ENCODE measurements around the gene FMO2. TPM values are rescaled to one million over a fixed set of nuclear protein-coding genes. Genes with fewer than 3 reads are reported as not detected.

Gene FMO2
- total and polyA plus RNA-seq, 4 donors: 5.2 to 165 (median 61.5) TPM

GRCh38 chr1:171204296-171204695, 19.2 kb downstream of the FMO2 start:
- no peak overlapping the region for H3K9ac ChIP-seq (ENCODE audit: insufficient read depth in 1 of 2, low read length in 2 of 2)
- no peaks in the 10 kb centered on the region for H3K4me1 ChIP-seq (ENCODE audit: control insufficient read depth in 5 of 5, insufficient read depth in 5 of 5, low read length in 5 of 5)
- ATAC-seq (ENCODE audit: insufficient read depth, low FRiP score) (no peak), DNase-seq (no peak)
- no peak for TF ChIP-seq CTCF (IDR thresholded peaks at IDR 0.05; ENCODE audit: control extremely low read depth, extremely low read depth)
- WGBS, 2 donors: 87 to 91% methylated on average over 5 of the region's 5 CpGs
- no peaks in the 10 kb centered on the region for H3K27me3 ChIP-seq (ENCODE audit: control insufficient read depth in 3 of 3, insufficient read depth in 3 of 3, low read length in 2 of 3)
- H3K9me3 ChIP-seq (ENCODE audit: control insufficient read depth in 4 of 4, insufficient read depth in 3 of 4, low read length in 3 of 4): no peaks in the 10 kb centered on the region
- H3K4me3 ChIP-seq: no peak overlapping the region
- peaks cover 7 to 38% (median 9%) of the 10 kb centered on the region in 4 donors for H3K36me3 ChIP-seq (ENCODE audit: control insufficient read depth in 4 of 4, insufficient read depth in 4 of 4, low read length in 4 of 4)
- H3K27ac ChIP-seq (ENCODE audit: low read depth in 1 of 2, low read length in 1 of 2): no peak overlapping the region

GRCh38 chr1:171206204-171206977, 21.3 kb downstream of the FMO2 start:
- H3K27ac ChIP-seq (ENCODE audit: low read depth in 1 of 2, low read length in 1 of 2): no peak overlapping the region
- no peaks in the 10 kb centered on the region for H3K27me3 ChIP-seq (ENCODE audit: control insufficient read depth in 3 of 3, insufficient read depth in 3 of 3, low read length in 2 of 3)
- H3K9ac ChIP-seq (ENCODE audit: insufficient read depth in 1 of 2, low read length in 2 of 2): no peak overlapping the region
- 71 to 78% methylated on average over 3 of the region's 3 CpGs for WGBS, 2 donors
- no peak for ATAC-seq (ENCODE audit: insufficient read depth, low FRiP score)
- TF ChIP-seq CTCF (IDR thresholded peaks at IDR 0.05; ENCODE audit: control extremely low read depth, extremely low read depth): no peak
- no peak for DNase-seq
- no peak overlapping the region for H3K4me3 ChIP-seq
- peaks cover 0 to 15% (median 5%) of the 10 kb centered on the region in 5 donors for H3K4me1 ChIP-seq (ENCODE audit: control insufficient read depth in 5 of 5, insufficient read depth in 5 of 5, low read length in 5 of 5)
- peaks cover 2 to 24% (median 7%) of the 10 kb centered on the region in 4 donors for H3K36me3 ChIP-seq (ENCODE audit: control insufficient read depth in 4 of 4, insufficient read depth in 4 of 4, low read length in 4 of 4)
- H3K9me3 ChIP-seq (ENCODE audit: control insufficient read depth in 4 of 4, insufficient read depth in 3 of 4, low read length in 3 of 4): no peaks in the 10 kb centered on the region

- no peaks in the 10 kb centered on the region for H3K9me3 ChIP-seq (ENCODE audit: control insufficient read depth in 4 of 4, insufficient read depth in 3 of 4, low read length in 3 of 4)
- H3K9ac ChIP-seq (ENCODE audit: insufficient read depth in 1 of 2, low read length in 2 of 2): no peak overlapping the region
- ATAC-seq (ENCODE audit: insufficient read depth, low FRiP score): no peak
- 95 to 100% methylated on average over 1 of the region's 1 CpG for WGBS, 2 donors
- H3K36me3 ChIP-seq (ENCODE audit: control insufficient read depth in 4 of 4, insufficient read depth in 4 of 4, low read length in 4 of 4): peaks cover 2 to 19% (median 5%) of the 10 kb centered on the region in 4 donors
- H3K4me3 ChIP-seq: no peak overlapping the region
- H3K4me1 ChIP-seq (ENCODE audit: control insufficient read depth in 5 of 5, insufficient read depth in 5 of 5, low read length in 5 of 5): peaks cover 0 to 19% (median 5%) of the 10 kb centered on the region in 5 donors
- no peak for TF ChIP-seq CTCF (IDR thresholded peaks at IDR 0.05; ENCODE audit: control extremely low read depth, extremely low read depth)
- DNase-seq: no peak
- no peak overlapping the region for H3K27ac ChIP-seq (ENCODE audit: low read depth in 1 of 2, low read length in 1 of 2)
- no peaks in the 10 kb centered on the region for H3K27me3 ChIP-seq (ENCODE audit: control insufficient read depth in 3 of 3, insufficient read depth in 3 of 3, low read length in 2 of 3)
These were observed 21.9 kb downstream of the FMO2 start for GRCh38 chr1:171206978-171207355.
